Measurements from ENCODE around the gene NOG.

The NOG gene

DNA sequence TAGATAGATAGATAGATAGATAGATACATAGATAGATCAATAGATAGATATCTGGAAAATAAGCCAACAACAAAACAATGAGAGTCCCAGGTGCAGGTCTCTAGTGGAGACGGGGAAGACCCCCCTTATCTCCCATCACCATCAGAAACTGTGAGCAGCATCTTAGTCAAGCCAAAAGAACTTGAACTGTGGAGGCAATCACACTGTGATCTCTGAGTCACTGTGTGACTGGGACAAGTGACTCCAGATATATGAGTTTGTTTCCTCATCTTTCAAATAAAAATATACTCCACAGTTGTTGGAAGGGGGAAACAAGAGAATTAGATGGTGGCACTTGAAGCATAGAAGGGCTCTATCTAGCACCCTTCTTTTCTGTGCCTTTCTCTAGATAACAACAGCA is 42.1 kb downstream of the NOG start:
- FAIRE-seq (no peak), DNase-seq (ENCODE audit: low spot score) (no peak)

DNA sequence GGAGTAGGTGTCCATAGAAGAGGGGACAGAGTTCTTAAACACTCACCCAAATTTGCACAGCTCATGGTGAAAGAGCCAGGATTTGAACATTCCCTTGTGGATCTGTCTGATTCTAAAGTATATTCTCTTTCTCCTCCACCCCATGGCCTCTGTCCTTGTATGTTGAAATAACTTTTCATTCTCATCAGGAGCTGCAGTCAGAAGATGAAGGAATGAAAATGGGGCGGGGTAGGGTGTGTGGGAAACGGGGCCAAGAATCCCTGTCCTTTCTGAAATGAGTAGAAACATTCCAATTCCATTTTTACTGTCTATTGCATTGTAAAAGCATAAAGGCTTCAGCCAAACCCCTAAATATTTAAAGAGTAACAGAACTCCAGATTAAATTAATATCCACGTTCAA is 42.8 kb downstream of the NOG start:
- no peak for DNase-seq (ENCODE audit: low spot score)
- no peak for FAIRE-seq

DNA sequence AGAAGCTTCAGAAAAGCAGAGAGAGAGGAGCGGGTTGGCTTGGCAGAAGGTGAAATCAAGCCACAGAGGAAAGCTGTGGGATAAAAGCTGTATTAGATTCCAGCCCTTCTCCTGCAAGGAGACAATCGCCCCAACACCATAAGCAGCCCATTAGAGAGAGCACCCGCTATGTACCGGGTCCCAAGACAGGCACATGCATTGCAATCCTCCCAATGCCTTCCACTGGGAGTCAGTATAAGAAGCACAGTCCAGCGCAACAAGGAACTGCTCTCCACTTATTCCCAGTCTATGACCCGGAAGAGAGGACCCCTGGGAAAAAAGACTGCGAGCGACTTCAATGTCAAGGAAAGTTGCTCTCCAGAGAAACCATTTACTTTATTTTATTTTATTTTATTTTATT is 43.8 kb downstream of the NOG start:
- FAIRE-seq (no peak), DNase-seq (ENCODE audit: low spot score) (no peak)

DNA sequence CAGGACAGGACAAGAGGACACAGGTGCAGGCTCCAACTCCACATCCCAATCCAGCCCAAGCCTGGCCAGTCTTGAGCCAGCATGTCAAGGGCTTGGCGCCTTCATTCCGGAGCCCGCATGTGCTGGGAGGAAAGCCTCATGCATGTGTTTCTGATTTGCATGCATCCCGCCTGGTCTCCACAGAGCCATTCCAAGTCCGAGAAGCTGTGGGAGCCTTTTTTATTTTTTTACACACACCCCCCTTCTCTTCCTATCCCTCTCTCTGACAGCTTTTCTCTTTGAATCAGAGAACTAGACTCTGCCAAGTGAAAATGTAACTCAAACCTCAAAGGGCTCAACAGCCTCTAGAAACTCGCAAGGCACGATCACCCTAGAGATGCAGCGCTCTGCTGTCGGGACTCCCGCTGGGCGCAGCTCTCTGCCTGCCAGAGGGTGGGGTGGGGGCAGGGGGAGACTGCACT is 45.1 kb downstream of the NOG start:
- no peak for DNase-seq (ENCODE audit: low spot score)
- no peak for FAIRE-seq

DNA sequence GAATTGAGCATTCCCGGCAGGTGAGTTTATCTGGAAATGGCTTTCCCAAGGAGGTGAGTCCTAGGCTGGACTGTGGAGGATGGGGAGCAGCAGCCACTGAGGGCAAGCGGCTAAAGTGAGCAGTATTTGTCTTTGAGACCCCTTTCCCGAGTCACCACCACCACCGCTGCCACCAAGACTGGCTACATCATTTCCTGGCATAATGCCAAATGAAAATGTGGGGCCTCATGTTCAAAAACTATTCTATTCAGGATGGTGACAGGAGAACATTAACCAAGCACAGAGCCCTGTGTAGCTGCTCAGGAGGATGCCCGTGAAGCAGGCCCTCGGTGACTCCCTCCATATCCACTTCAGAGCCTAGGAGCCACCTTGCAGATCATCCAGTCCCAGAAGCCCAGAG is 46.0 kb downstream of the NOG start:
- no peak for FAIRE-seq
- no peak for DNase-seq (ENCODE audit: low spot score)

DNA sequence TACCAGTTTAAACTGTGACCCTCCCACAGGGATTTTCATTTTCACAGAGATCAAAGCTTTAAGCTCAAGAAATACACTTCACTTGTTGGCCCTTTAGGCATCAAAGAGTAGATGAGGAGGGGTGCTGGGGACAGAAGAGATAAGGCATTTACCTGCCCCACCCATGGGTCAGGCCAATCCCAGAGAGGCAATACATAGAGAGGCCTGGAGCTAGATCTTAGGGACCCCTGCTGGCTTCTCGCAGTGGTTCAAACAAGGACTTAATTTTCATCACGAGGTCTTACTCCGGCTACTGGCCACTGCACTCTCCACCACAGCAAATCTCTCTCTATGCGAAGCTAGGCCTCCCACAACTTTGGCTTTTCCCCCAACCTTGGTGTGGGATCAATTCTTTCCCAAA is 46.6 kb downstream of the NOG start:
- FAIRE-seq, result no peak

DNA sequence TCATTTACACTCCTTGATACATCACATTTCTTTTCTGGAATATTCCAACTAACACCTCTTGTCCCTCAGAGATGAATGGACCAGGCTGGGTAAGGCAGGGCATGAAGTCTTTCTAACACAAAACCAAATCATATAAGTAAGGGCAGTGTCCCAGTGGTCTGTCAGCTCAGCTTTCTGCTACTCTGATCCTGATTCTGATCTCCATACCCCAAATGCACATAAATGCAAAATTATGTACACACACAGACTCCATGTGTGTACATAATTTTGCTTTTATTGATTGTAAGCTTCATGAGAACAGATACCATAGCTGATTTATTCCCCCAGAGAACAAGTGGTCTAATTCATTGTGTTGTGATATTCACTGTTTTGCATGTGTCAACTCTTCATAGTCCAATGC is 47.9 kb downstream of the NOG start:
- DNase-seq (ENCODE audit: low spot score) (no peak), FAIRE-seq (no peak)

More for the DNA sequence above, 46.6 kb downstream of the NOG start:
- DNase-seq (ENCODE audit: low spot score), result no peak

DNA sequence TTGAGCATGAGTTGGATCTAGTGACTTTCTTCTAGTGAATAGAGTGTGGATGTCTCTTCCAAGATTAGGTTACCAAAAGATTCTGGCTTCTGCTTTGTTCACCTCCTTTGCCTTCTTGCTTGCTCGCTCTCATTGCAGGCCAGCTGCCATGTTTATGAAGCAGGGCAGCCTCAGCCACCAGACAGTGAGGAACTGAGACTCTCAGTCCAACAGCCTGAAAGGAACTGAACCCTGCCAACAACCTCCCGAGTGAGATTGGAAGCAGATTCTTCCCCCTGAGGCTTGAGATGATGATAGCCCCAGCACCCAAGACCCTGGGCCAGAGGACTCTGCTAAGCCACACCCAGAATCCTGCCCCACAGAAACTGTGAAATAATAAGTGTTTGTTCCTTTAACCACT is 48.4 kb downstream of the NOG start:
- FAIRE-seq, result no peak

DNA sequence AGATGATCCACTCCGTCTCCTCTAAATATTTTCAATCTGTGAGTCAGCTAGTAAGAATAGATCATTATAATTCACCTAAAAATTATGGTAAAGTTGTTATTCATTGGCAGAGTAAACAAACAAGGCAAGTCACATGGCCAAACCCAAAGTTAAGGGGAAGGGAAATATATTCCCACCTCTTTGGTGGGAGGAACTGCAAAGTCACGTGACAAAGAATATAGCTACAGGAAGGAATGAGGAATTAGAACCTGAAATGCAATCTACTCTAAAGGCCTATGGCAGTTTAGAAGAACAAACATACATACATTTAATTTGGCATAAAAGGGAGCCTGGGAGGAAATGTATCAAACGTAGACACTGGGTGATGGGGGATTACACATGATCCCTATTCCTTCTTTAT is 48.9 kb downstream of the NOG start:
- no peak for FAIRE-seq
- DNase-seq (ENCODE audit: low spot score), result no peak

More for the DNA sequence above, 48.4 kb downstream of the NOG start:
- DNase-seq (ENCODE audit: low spot score), result no peak
